GM21529 (cell line): ENCODE measurements around the gene PID1.
"Not testable (repeated sequence)": the region's sequence is repeated elsewhere in the genome, so short reads cannot be mapped to it uniquely, and the experiment has no call there.

ENCODE experiments used
- ATAC-seq: cut with Tn5 transposase; IDR thresholded peaks from one replicate; pipeline ENCODE4 v1.9.1; 2021; ENCODE audit not compliant: unreplicated experiment

PID1 gene

DNA sequence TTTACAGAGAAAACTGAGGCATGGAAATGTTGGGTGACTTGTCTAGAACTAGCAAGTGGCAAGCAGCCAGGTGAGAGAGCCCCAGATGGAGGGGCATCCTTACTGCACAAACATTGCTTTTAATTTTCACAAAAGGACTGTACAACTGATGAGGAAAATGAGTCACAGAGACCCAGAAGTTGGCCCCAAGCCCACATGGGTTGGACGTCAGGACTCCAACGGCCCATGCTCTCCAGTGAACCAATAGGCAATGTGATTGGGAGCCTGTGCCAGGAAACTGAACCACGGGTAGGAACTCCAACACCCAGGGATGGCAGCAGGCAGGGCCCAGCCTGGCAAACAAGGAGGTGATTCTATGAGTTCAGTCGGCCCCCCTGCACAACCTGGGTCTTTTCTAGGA, 50.8 kb downstream of the PID1 start:
- ATAC-seq: no peak

- ATAC-seq: no peak
Measured at GRCh38 chr2:229218329-229218921, 52.7 kb downstream of the PID1 start.

DNA sequence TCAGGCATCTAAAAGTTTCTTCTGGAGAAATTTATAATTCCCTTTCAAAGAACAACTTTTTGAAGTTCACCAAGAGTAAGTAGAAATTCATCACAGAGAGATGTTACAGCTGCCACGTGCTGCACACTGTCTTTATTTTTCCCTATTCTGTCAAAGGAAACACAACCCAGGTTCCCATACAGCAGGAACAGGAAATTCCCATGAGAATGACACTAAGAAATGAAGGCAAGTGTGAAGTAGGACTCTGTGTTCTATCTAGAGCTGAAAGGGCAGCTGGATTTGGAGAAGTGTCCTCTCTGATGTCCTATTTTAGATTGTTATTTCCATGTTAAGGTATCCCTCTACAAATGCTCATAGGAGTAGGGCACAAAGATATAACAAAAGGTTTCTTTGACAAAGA, 58.8 kb downstream of the PID1 start:
- no peak for ATAC-seq

DNA sequence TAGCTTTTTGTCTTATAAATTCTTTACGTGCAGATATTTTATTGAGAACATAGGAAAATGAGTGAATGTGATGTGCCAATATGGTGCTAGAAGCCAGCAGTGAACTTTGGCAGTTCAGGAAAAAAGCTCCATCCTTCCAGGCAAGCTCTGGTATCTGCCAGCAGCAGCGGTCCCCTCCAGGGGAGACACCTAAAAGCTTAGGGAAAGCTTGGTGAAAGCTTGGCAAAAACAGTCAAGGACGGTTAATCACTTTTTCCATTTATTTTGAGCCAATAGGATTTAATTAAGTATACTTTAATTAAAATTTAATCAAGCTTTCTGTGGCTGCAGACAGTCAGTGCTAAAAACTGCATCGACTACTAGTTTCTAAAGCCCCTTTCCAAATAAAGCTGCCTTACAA, 60.4 kb downstream of the PID1 start:
- ATAC-seq: no peak

DNA sequence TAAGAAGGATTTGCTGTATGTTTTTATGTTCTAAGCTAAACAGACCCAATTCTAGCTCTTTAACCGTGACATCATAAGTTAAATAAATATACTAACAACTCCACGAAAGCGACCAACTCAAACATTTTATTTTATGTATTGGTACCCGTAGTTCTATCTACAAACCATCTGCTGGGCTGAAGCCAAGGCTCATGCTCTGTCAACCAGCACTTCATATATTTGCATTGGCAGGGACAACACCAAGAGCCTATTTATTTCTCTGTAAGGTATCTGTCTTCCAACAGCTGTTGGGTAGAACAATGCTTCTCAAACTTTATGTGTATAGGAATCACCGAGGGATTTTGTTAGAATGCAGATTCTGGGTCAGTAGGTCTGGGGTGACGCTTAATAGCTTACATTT, 64.5 kb downstream of the PID1 start:
- no peak for ATAC-seq

DNA sequence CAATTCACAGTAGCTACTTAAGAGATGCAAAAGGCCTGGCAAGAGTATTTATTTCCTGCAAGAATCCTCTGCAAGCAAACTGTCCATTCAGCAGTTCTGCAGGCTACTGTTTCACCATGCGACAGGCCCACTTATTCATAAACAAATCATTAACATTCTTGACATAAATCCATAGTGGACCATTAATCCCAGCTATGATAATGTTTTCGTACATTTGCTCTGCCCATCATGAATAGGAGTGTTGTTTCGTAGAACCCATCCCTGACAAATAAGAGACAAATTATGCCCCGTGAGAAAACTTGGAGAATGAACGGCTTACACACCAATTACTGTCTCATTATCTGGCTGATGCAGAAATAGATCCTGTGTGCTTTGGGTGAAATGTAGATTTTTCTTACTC, 65.4 kb downstream of the PID1 start:
- ATAC-seq: no peak

DNA sequence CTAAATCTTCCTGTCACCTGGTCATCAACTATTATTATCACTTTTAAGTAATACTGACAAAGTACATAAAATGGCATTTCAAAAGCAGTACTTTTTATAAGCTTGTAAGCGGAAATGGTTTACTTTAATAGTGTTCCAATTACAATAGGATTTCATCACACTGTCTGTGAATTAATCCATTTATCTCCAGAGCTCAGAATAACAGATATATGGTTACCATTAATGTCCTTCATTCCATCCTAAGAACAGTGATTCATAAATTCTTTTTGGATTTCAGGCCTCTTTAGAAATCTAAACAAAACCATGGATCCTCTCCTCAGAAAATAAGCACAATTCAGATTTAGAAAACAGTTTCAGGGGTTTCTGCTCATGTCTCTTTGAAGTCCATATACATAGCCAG, 68.4 kb downstream of the PID1 start:
- no peak for ATAC-seq

DNA sequence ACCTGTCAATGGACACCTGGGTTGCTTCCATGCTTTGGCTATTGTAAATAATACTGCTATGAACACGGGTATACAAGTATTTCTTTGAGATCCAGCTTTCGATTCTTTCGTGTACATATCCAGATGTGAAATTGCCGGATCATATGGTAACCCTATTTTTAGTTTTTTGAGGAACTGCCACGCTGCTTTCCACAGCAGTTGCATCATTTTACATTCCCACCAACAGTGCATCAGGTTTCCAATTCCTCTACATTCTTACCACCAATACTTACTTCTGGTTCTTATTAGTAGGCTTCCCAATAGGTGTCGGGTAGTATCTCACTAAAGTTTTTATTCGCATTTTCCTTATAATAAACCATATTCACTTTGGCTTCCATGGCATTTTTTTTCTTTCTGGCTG, 69.6 kb downstream of the PID1 start:
- no peak for ATAC-seq

DNA sequence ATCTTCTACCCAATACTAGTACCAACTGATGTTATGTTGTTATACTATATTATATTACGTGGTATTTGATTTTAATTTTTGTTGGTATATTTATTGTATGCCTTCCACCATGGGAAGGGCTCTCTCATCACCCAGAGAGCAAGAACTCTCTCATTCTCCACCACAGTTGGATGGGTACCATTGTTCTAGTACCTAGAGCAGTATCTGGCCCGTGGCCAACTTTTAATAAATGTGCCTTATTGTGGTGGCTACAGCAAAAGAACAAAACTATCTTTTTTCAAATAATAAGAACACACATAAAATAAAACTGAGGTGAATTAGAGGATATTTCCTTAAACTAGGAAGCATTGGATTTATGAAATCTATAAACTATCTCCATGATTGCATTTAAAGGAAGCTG, 71.8 kb downstream of the PID1 start:
- ATAC-seq: no peak

DNA sequence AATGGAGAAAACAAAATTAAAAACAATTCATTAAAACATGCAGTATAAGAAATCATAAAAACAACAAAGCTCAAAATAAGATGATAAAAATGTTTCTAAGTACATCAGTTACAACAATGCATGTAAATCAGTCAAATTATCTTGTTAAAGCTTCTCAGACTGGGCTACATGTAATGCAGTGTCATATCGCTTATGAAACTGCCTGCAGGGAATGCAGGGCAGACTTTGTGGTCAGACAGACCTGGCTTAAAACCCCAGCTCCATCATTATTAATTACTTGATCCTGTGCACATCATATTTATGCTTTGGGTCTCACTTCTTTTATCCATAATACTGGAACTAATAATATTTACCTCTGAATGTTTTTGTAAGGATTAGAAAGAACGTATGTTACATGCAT, 74.6 kb downstream of the PID1 start:
- no peak for ATAC-seq

DNA sequence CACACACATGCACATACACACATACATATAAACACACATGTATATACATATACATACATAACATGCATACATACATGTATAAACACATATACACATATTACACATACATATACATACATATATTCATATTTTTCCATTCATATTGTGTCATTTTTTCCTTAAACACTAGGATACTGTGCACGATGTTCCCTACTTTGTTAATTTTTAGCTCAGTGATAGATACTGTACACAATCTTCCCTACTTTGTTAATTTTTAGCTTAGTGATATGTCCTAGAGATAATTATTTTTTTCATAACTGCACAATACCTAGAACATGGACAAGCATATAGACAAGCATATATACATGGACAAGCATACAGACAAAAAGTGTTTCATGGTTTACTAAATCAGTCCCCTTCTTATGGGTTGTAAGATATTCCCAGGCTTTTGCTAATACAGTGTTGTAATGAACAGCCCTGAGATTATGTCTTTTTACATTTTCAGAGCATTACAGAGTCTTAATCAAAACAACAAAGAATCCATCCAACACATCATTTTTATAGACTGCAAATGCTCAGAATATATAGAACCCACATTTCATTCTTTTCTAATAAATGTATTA, 75.6 kb downstream of the PID1 start:
- no peak for ATAC-seq

DNA sequence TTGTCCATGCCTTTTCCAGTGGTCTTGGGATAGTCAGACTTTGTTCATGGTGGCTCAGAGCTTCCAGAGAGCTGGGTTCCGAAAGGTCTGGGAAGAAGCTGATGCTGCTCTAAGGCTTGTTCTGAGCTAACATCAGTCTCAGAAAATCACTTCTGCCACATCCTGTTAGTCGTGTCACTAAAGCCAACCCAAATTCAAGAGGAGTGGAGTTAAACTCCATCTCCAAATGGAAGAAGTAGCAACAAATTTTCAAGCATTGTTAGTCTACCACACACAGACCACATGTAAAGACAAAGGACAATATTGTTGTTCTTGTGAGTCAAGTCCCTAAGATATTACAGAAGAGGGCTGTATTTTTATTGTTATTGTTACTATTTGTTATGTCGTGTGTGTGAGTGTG, 77.8 kb downstream of the PID1 start:
- no peak for ATAC-seq

DNA sequence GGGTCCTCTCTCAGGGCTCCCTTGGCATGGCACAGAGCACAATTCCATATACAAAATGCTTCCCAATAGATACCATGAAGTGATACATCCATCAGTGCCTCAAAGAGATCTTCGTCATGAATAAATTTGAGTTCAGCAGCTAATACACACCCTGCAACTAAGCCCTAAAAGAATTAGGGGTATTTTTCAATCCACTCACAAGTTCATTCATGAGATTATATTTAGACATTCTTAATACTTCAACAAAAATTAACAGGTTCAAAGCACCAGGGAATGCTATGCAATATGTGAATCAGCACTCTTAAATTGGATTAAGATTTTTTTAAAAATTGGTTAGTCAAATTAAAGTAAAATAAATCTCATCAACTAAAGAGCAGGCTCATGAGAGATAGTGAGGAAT, 79.7 kb downstream of the PID1 start:
- ATAC-seq: no peak

- not testable (repeated sequence) for ATAC-seq
Measured at GRCh38 chr2:229187123-229187522, 84.0 kb downstream of the PID1 start.

DNA sequence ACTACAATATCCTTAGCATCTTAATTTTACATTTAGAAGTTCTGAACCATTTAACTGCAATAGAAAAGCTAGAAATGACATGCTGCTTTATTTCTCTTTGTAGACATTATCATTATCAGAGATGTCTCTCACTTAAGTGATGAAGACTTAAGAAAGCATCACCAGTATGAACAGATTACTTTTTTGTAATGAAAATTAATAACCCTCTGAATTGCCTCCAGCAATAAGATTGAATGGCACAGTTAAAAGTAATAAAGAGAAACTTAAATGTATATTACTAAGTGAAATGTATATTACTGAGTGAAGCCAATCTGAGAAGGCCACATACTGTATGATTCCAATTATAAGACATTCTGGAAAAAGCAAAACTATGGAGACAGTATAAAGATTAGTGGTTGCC, 89.4 kb downstream of the PID1 start:
- ATAC-seq: no peak

- no peak for ATAC-seq
Measured at GRCh38 chr2:229180658-229181057, 90.4 kb downstream of the PID1 start.

DNA sequence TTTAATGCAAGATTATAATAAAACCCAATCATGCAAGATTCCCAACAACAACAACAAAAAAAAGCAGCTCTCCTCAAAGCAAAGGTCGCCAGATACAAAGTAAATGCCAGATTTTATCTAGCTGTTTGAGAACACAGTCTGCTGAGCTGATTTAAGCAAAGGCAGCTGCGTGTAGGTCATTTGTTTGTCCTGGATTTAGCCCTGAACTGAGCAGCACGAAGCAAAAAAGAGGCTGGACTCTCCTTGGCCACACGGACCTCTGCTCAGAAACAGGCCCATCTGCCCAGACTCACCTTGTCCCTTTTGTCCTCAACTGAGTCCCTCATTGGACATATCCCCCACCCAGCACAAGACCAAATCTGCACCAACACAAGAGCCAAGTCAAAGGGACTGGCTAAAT, 91.5 kb downstream of the PID1 start:
- ATAC-seq: no peak

DNA sequence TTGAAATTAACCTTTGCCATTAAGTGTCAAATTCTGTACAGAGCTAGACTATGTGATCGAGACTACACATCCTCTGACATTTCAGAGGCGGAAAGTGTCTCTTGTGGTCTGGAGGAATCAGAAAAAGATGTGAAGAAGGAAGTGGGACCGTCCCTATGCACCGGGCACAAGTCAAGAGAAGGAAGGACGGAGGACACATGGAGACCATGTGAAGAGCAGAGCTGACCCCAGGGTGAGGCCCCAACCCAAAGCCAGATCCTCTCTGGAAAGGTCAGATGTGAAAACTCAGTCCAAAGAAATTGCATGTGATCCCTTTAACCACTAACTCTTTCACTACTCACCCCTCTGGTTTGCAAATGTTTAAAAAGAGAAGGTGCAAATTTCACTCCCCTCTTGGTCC, 92.4 kb downstream of the PID1 start:
- no peak for ATAC-seq

DNA sequence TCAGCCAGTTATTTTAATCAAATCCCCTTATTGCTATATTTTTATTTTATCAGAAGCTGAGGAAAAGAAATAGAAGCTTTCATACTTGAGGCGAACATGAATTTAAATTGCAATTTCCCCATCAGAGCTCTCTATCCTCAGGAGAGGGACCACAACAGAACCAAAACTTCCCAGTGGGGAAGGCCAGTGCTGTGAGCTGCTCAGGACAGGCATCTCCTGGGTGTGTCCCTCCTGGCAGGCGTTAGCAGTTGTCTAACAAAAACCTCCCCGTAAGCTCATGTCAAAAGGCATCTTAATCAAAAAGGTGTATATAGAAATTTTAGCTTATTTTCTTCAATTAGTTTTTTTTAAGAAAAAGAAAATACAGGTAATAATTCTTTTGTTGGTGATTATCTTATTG, 93.0 kb downstream of the PID1 start:
- no peak for ATAC-seq

DNA sequence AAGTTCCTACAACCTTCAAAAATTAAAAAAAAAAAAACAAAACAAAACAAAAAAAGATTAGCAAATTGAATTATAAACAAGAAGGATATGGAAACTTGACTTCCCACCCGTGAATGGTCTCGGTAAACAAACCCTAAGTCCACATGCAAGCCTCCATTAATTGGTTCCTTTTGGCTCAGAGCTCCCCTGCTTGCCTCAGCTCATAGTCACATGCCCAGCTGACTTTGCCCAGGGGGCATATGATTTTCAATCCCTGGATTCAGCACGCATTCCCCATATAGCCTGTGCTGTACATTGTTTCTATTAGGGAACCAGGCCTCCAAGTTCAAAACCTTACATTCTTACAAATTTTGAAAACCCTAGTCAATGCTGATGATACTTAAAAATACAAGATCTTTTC, 95.0 kb downstream of the PID1 start:
- ATAC-seq: no peak

GRCh38 chr2:229175497-229175863, 95.6 kb downstream of the PID1 start:
- no peak for ATAC-seq

DNA sequence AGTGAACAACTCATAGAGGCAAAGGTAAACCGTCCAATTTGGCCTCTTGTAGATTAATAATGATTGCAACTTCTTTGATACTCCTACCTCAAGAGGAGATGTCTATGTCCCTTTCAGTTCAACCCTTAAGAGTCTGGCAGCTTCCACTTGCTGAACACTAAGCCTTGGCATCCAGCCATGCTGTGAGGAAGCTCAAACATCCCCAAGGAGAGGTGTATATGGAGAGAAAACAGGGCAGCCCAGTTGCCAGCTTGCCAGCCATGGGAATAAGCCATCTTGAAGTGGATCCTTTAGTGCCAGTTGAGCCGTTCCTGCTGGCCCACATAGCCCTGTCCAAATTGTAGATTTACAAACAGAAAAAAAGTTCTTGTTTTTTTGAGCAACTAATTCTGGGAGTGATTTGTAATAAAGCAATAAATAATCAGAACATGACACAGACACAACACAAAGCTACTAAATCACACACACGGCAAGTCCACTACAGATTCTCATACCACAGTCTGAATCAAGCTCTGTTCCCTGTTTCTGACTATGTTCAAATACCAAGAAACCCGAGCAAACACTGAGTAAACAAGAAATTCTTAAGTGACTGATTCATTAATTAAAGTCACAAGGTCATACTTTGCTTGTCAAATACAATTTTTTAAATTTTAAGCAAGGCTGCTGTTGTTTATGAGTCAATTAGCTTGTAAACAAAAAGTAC, 96.1 kb downstream of the PID1 start:
- no peak for ATAC-seq

DNA sequence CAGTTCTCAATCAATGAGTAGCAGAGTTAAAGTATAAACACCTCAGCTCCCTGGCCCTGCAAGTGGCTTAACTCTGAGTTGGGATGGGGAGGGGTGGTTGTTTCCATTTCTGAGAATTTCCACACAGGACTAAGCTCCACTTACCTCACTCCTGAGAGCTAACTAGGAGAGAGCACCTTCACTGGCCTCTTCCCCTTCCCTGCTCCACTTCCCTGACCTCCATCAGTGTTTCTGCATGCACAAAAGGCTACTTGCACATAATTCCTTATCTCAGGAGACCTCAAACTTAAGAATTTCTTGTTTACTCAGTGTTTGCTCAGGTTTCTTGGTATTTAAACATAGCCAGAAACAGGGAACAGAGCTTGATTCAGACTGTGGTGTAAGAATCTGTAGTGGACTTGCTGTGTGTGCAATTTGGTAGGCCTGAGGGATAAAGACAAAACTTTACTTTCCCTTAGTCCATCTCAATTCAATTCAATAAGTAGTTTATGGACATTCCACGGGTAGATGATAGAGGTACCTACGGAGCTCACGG, 97.2 kb downstream of the PID1 start:
- no peak for ATAC-seq
